ENCODE data around the gene NR1D1.

NR1D1 gene

GRCh38 chr17:40111221-40112128 lies 11.1 kb upstream of the NR1D1 start:
- peak; percentile 48 for DNase-seq (ENCODE audit: low read depth)

DNA sequence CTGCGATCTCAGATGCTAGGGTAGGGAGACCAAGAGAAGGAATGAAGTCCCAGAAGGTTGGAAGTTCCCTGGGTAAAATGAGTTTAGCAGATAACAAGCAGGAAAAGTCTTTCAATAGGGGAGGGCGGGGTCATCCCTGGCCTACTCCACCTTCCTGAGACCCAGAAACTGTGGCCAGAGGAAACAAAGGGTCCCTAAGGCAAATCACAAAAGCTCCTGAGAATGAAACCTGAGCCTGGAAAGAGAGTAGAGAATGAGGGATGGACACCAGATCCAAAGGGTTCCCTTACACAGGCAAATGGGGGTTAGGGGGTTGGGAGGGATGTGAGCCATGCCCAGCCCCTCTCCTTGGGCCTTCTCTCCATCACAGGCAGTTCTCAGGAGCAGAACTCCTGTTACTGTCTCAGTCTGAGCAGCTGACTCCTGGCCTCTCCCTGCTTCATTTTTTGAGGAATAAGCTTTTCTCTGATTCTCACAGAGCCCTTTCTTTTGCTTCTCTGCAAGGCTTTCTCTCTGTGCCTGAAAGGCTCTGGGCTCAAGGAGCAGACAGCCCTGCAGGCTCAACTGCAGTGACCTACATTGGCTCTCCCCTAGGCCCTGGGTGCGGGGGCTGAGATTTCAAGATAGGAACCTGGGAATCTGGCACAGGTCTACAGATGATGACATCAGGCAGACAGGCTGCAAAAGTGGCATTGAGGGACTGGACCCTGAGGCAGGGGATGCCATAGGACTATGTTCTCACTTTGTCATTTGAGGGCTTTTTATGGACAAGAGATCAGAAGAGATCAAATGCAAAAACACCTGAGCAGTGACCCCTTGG lies 9.8 kb upstream of the NR1D1 start:
- DNase-seq (ENCODE audit: low read depth) = no peak

DNA sequence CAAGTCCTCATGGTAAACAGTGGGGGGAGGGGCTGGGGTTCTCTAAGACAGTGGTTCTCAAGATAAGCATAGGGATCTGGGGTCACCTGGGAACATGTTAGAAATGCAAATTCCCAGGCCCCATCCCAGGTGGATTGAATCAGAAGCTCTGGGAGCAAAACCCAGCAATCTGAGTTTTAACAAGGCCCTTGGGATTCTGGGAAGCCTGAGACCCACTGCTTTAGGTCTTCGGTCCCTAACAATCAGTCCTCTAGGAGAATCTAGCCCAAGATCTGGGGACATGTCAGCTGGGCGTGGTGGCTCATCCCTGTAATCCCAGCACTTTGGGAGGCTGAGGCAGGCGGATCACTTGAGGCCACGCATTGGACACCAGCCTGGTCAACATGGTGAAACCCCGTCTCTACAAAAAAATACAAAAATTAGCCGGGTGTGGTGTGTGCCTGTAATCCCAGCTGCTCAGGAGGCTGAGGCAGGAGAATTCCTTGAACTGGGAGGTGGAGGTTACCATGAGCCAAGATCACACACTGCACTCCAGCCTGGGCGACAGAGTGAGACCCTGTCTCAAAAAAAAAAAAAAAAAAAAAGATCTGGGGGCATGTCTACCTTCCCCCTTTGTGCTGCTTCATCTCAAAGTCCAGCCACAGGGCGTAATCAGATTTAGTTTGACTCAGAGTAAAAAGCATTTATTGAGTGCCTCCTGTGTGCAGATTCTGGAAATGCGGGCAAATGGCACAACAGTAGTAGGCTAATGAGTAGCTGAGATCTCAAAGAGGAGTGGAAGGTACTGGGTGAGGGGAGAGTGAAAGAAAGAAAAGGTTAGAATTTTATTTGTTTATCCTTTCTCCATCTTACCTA lies 8.8 kb upstream of the NR1D1 start:
- DNase-seq (ENCODE audit: low read depth) = no peak

- no peak for DNase-seq (ENCODE audit: low read depth)
Measured at GRCh38 chr17:40107522-40108174, 7.3 kb upstream of the NR1D1 start.

- DNase-seq (ENCODE audit: low read depth) = no peak
Measured at GRCh38 chr17:40106760-40107521, 6.6 kb upstream of the NR1D1 start.

DNA sequence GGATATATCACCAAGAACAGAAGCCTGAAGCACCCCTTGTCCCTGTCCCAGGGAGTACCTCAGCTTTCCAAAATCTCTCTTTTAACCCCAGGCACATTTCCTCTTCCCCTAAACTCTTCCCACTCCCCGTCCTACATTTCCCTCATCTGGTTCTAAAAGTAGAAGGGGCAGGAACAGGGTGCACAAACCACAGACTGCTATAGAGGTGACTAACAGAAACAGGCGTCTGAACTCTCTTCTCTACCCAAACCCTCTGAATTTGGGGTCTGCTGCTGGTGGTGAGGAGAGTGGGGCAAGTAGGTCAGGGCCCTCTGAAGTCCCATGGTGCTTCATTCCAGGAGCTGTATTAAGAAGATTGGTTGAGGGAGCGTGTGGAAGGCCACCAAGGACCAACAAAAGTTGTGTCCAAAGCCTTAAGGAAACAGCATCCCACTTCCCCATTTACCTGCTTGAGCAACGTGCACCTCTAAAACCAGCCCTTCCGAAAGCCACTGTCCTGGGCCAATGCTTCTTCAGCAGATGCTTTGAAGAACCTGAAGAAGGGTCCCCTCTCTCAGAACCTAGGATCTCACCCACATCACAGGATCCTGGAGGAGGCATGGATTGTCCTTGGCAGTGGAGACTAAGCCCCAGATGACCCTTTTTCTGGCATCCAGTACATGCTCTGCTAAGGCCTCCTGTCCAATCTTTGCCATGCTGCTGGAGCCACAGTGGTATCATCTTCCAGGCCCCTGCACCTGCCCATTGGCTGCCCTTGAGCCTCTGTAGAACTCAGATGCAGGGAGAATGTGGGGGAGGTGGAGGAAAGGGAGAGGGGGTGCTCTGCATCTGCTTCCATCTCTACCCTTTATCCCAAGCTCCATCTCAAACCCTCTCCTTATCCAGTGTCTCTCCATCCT lies 5.7 kb upstream of the NR1D1 start:
- no peak for DNase-seq (ENCODE audit: low read depth)

- DNase-seq (ENCODE audit: low read depth) = no peak
Measured at GRCh38 chr17:40104594-40105486, 4.5 kb upstream of the NR1D1 start.

DNA sequence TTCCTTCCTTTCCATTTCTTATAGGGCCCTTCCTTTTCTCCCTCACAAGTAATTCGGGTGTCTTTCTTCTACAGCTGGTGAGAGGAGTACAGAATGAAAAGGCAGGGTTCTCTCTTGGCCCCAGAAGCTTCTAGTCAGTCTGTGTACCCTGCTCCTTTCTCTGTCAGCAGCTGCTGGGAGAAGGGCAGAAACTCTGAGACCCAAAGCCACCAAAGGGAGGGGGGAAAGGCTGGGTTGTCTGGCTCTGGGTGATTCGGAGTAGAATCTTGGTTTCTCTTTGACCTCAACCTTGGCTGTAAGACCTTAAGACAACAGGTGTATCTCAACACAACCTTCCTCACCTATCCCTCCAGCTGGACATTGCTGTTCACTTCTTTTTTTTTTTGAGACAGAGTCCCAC lies 3.3 kb upstream of the NR1D1 start:
- no peak for DNase-seq (ENCODE audit: low read depth)

- no peak for DNase-seq (ENCODE audit: low read depth)
Measured at GRCh38 chr17:40103071-40103661, 2.8 kb upstream of the NR1D1 start.

DNA sequence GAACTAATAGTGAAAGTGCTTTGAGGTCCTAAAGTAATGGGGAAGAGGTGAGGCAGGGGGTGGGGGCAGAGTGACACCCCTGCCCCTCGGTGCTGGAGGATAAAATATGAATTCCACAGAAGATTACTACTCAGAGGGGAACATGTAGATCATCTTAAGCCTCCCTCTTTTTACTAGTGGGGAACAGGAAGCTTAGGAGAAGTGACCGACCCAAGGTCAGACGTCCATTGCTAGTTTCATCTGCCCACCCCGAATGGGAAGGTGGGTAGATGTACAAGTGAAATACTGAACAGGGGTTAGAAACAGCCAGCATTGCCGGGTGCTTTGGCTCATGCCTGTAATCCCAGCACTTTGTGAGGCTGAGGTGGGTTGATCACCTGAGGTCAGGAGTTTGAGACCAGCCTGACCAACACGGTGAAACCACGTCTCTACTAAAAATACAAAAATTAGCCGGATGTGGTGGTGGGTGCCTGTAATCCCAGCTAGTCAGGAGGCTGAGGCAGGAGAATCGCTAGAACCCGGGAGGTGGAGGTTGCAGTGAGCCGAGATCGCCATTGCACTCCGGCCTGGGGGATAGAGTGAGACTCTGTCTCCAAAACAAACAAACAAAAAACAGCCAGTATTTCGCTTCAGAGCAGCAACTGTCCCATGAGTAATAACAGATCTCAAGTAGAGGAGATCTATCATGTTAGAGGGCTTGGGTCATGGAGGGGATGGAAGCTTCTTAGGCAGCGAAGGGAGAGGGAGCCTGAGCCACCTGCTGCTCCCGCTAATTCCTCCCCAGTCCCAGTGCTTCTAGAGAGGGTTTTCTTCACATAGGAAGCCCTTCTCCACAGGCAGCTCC lies 1.2 kb upstream of the NR1D1 start:
- no peak for DNase-seq (ENCODE audit: low read depth)

DNA sequence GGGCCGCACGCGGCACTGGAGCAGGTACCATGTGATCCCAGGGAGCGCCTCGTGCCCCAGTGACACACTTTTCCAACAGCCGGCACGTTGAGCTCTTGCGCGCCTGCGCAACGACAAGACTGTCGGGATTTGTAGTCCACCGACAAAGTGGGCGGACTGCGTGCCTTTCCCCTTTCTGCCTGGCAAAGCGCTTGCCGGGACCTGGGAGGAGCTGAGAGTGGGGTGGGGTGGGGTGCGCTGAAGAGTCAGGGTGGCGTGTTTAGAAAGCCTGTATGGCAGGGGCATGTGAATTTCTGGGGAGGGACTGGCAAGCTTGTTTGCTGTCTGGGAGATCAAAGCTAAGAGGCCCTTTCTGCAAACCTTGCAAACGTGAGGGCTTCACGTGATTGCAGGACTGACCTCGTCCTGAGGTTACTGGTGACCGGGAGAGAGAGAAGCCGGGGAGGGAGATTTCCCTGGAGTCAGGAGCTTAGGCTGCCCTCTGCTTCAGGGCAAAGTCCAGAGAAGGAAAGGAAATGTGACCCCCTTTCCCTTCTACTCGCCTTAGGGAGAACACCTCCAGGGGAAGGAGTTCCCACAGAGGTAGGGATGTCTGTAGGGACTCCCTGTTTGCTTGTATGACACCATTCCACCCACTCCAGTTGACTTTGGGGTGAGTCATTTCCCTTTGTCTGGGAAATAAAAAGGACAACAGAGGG lies 429 bp upstream of the NR1D1 start:
- DNase-seq (ENCODE audit: low read depth) = peak; percentile 83

DNA sequence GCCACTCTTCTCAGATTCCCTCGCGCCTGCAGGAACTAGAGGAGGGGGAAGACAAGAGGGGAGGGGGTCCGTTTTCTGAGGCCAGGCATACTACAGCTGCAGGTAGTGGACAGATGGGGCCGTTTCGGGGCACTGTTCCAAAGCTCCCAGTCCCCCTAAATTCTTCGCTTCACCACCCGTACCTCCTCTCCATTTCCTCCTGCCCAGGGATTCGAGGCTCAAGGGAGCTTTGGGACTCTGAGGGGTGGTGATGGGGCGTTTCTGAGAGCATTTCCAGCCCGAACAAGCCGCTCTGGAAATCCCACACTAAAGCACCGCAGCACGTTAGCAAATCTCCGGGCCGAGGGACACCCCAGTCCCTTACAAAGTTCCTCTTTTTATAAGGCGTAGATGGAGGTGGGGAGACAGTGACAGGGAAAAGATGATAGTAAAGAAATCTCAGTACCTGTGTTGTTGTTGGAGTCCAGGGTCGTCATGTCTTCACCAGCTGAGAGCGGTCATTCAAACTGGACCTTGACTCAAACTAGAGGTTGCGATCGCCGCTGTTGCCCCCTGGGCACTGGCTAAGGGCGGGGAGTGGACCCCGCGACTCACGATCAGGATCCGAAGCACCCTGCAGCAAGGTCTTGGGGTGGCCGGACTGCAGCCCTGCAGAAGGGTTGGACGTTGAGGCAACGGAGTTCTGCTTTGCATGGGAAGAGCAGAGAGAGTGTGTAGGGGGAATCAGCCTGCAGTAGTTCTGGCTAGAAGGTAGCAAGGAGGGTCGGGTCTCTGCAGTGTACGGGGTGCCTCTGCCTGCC lies 570 bp downstream of the NR1D1 start:
- DNase-seq (ENCODE audit: low read depth) = no peak

- DNase-seq (ENCODE audit: low read depth) = peak; percentile 97
Measured at GRCh38 chr17:40098846-40099618, 1.4 kb downstream of the NR1D1 start.

DNA sequence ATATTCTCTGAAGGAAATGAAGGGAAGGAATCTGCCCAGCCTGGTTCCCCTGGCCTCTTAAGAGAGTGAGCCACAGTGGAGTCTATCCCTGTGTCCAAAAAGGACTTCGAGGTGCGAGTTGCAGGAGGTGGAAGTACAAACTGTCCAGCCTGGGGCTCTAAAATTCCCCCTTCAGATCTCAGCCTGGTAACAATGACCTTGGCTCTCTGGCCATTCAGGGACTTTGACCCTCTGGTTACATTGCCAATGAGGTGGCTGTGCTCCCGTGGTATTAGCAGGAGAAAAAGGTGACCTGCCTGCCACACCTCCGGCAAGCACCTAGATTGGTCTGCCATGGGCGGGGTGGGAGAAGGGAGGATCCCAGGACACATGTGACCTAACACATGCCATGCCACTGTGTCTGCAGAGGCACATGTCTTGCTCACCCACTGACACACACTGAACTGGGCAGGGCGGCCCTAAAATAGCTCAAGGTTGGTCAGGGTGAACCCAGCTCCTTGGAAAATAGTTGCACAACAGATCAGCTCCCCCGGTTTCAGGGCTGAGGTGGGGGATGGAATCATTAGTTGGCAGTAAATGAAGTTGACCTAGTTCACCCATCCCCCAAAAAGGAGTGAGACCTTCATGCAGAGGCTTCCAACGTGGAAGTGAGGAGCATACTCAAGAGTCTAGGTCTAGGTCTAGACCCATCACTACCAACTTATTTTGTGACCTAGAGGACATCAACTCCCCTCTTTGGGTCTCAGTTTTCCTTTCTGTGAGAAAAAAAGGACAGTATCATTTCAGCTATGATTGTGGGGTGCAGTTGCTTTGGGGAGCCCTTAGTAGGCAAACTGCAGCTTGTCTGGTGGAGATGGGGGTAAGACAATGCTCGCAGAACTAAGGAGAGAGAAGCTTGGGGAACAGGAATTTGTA lies 2.2 kb downstream of the NR1D1 start:
- no peak for DNase-seq (ENCODE audit: low read depth)

Data from T follicular helper cell (primary cell).